Activated naive CD8-positive, alpha-beta T cell treated with anti-CD3 and anti-CD28 coated beads, Interleukin-2, amount 50 U/mL, for 16 hours (primary cell): ENCODE results near the gene NPR3.

Experiments used
- DNase-seq: peaks from one replicate; pipeline ENCODE4 v3.0.0-alpha.2; 2020; ENCODE audit warnings: low read depth, low spot score

Gene NPR3

DNA sequence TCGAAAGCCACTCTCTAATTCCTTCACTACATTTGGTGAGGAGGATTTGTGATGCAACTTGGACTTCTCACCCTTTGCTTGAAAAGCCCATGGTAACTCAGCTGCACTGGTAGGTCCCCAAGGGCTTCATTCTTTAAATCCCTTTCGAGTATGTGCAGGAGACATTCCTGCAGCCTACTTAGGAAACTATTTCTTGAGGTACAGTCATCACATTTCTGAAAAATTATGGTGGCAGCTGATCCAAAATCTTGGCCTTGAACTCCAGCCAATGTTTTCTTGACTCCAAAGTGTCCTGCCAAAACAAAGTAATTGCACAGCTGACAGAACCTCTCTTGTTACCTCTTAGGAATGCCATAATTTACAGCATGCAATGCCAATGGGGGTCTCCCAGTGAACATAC lies 99.7 kb downstream of the NPR3 start:
- no peak for DNase-seq

DNA sequence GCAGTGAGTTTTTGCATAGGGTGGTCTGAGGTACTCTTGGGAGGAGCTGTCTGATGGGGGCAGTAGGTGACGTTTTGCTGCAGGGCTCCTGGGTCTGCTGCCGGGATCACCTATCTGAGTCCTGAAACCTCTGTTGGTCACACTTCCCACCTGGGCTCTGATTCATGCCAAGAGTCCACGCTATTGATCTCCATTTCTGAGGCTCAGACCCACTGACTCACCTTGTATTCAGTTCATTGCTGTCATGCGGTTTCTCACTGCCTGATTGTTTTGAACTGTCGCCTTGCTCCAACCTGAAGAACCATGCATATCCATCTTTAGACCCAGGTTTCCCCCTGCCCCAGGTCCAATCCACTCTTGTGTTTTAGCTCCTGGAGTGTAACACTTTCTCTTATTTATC lies 101.3 kb downstream of the NPR3 start:
- no peak for DNase-seq

DNA sequence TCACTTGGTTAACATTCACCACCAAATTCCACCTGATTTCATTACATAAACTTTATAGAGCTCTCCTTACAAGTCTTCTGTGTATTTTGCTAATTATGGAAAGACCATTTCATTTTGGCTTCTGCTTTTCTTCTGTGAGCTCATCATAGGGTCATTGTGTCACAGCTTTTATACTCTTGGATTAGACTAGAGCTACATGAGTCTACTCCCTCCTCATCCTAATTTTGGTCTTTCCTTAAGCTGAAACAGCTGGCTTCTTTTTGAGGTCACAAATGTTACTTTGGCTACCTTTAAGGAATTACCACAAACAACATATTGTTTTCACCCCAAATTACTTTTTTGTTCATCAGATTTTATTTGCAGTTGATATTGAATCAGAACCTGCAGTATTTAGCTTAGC lies 103.0 kb downstream of the NPR3 start:
- DNase-seq: no peak

DNA sequence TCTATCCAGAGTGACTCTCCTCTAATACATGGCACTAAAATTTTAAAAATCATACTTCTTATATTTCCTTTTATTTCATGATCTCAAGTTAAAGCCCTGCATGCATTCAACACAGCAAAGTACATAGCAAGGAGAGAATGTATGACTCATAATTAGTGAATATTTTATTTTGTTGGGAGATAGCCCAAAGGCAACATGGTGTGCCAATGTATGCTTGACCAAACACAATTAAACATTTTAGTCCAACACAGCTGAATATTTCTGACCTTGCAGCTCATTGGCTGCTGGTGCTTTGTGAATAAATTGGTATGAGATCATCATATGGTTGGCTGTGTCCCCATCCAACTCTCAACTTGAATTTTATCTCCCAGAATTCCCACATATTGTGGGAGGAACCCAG lies 103.5 kb downstream of the NPR3 start:
- DNase-seq: no peak

DNA sequence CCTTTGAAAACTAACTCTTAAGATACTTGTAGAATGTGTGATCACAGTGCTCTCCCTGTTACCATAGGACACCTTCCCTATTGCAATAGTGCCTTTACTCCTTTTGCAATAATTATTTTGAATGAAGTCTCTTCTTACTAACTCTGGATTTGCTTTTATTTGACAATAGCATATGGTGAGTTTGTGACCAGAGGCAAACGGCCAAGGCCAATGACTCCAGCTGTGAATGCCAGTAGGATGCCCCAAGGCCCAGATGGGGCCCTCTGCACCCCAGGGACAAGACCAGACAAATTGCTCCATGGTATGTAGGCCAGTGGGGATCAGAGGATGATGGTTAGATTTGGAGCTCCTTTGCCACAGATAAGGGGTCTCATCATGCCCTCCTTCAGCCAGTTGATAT lies 116.9 kb downstream of the NPR3 start:
- DNase-seq: no peak

DNA sequence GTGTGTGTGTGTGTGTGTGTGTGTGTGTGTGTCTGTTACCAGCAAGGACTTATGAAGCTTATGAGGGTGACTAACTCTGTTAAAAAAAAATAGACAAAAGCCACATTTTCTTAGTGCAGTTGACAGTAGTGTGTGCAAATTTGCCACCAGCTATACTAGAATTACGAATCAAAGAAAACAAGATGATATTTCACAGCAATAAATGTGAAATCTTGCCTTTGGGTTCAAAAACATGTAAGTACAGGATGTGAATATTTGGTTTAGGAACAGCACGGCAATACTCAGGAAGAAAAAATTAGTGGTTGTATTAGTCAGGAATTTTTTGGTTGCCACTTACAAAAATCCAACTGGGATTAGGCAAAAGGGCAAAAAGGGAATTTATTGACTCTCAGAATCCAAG lies 117.4 kb downstream of the NPR3 start:
- no peak for DNase-seq

DNA sequence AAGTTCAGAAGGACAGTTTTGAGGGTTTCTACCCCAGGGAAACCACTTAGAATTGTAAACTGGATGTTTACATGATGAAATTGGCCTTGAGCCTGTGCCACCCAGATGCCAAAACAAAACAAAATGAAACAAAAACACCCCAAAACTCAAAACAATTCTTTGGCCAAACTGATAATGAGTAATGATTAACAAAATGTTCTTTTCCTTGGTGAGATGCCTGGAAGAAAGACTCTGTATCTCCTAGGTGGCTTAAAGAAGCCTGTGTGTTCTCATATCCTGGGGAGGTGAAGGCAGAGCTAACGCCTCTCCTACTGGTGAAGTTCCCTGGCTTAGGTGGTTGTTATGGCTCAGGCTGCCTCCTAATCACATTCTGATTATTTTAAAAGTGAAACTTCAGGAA lies 120.5 kb downstream of the NPR3 start:
- DNase-seq: no peak

DNA sequence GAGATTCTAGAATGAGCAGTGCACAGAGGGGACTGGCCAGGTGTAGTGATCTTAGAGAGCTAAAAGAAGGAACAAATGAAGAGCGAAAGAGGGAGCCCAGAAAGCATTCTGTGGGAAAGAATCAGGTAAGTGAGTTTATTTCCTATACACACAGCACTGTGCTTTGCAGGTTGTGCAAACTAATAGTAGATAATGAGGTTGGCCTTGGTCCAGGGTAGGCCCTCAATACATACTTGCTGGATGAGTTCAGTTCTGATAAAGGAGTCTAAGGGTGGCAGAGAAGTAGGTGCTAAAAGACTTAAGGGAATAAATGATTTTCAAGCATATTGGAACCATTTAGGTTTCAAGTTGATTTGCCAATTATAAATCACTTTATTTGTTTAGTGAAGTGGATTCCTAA lies 122.0 kb downstream of the NPR3 start:
- no peak for DNase-seq

DNA sequence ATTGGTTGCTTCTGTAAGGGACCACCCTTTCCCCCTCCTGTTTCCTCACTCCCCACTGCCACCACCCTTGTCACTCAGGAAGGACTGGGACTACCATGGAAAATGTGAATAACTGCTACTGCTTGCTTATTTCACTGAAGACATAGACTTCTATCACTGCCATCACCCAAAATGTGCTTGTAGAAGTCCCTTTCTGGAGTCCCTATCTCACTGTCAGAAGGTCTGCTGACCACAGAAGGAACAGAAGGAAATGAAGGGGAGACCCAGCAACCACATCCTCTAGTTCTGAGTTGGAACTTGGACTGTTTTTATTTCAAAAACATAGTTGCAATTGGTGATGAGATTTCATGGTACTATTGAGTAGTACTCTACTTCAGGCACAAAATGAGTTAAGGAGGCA lies 122.5 kb downstream of the NPR3 start:
- DNase-seq: no peak

DNA sequence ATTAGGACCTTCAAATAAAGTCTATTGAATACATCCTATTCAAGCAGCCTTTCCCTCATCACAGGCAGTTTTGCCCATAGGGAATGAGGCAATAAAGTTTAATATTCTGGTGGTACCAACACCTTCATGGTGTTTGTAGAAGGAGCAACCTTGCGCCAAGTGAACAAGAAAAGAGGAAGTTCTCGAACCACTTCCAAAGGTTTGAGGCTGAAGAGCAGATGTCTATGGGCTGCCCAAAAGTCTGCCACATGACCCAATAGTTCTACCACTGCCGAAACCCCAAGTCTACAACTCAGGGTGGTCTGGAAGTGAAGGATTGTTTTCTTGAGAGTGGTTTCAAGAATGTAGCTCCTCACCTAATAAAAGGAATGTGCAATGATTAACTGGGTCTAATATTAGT lies 123.1 kb downstream of the NPR3 start:
- no peak for DNase-seq

DNA sequence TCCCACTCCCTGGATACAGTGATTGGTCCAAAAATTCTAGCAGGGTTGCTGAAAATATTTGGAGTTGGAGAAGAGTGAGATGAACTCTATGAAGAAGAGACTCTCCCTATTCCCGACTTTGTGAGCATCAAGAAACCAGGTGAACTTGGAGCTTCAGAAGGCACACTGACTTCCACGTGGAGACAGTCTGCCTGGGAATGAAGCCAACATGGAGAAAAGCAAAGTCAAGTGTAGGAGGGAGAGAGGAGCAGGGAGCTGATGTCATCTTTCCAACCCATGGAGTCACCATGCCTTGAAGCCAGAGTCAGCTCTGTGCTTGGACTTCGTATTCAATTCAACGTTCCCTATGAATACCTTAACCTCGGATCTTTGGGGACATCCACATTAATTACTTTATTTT lies 125.1 kb downstream of the NPR3 start:
- no peak for DNase-seq

DNA sequence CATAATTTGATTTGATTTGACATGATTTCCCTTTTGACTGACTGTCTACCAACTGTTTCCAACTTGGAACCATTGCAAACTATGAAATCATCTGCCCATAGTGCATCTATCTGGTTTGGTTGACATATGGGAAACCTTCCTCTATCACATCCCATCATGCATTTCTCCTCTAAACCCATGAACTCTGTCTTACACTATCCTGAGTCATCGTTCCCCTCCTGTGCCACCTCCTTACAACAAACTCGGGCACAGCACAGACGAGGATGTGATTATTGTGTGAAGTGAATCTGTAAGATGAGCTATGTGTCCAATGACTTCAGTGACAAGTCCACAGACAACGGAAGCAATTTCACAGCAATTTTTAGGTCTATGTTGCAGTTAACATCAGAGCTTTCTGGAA lies 126.1 kb downstream of the NPR3 start:
- no peak for DNase-seq

DNA sequence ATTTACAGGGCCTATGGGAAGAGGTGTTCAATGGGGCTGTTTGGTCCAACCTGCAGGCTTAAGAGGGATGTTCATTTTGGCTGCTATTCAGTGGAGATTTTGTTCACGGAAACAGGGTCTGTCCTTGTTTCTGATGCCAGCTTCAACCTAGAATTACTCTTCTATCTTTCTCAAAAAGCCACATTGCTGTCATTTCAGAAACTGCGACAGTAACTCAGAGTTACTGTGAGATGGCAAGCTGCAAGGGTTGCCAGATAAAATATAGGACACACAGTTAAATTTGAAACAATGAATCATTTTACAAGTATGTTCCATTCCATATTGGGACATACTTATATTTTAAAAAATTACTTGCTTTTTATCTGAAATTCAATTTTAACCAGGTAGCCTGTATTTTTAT lies 128.0 kb downstream of the NPR3 start:
- no peak for DNase-seq

DNA sequence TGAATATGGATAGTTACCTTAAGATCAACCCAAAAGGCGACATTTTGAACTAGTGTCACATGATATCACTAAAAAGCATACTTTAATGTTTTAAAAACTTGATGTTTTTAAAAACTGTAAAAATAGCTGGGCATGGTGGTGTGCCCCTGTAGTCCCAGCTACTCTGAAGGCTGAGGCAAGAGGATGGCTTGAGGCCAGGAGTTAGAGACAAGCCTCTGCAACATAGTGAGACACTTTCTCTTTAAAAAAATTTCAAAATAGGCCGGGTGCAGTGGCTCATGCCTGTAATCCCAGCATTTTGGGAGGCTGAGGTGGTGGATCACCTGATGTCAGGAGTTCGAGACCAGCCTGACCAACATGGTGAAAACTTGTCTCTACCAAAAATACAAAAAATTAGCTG lies 129.5 kb downstream of the NPR3 start:
- no peak for DNase-seq
